Measurements from ENCODE around the gene RNFT1. TPM values are rescaled to one million over a fixed set of nuclear protein-coding genes. Genes with fewer than 3 reads are reported as not detected.

Gene RNFT1, protein sequence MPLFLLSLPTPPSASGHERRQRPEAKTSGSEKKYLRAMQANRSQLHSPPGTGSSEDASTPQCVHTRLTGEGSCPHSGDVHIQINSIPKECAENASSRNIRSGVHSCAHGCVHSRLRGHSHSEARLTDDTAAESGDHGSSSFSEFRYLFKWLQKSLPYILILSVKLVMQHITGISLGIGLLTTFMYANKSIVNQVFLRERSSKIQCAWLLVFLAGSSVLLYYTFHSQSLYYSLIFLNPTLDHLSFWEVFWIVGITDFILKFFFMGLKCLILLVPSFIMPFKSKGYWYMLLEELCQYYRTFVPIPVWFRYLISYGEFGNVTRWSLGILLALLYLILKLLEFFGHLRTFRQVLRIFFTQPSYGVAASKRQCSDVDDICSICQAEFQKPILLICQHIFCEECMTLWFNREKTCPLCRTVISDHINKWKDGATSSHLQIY
- polyA plus RNA-seq: 12.6 and 22.1 TPM in 2 replicates

DNA sequence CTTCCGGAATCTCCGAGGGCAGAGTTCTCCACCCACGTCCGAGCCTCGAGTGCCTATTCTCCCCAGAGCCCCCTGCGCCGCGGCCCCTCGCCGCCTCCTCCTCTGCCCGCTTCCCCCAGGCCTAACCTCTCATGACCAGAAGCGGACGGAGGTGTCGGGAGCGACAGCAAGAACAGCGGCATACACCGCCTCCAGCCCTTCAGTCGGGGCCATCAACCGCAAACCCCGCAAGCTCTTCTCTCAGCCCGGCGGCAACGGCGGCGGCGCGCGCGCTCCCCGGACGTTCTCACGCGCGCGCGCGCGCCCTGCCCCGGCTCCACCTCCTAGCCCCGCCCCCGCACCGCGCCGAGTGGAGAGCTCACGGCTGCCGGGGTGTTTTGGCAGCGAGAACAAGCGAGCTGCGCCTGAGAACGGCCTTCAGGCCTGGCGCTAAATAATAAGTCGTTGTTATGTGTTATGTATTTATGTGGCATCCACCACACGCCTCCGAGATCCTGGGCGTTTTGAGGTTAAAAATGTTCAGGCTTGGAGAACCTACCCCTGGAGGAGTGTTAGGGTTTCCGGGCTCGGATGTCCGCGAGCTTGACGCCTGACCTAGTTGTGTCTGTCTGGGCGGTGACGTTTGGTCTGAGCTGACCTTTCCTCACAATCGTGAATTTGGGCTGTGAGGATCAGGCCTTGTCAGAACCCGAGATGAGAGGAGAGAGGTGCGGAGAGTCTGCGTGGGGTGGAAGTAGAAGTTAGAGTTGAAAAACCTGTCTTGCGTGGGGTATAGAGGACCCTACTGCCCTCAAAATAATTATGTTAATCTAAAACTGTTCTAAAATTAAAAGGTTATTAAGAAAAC is at the start of gene RNFT1:
Gene RNFT1 (minus strand): TSS at position 259 of the 847 bp plus-strand sequence. CDS start 77 bp downstream, at position 182.

Other genes with a start within 250 kb of the RNFT1 start
- 10.7 and 11.7 TPM in 2 replicates for gene TUBD1, start 71.8 kb downstream of the RNFT1 start, polyA plus RNA-seq
- 31.9 and 46.1 TPM in 2 replicates for gene RPS6KB1, start 71.6 kb downstream of the RNFT1 start, polyA plus RNA-seq
- 7.4 and 16.2 TPM in 2 replicates for gene HEATR6, start 114.2 kb upstream of the RNFT1 start, polyA plus RNA-seq
- gene CA4, start 185.2 kb upstream of the RNFT1 start, polyA plus RNA-seq: 10.5 TPM in 1 of 2 replicates, not detected in the other